Left lung (tissue), 10 donors: ENCODE measurements around the gene PROM1. TPM values are rescaled to one million over a fixed set of nuclear protein-coding genes. Genes with fewer than 3 reads are reported as not detected.
A peak's percentile ranks its signal among the peaks of the same experiment; 100 is the strongest.

Experiments
- ATAC-seq: fragments of 200-7000 bp; cut with Tn5 transposase; one replicate; pipeline ENCODE4 v1.9.1; 2020; ENCODE audit warnings: moderate library complexity
- DNase-seq, 4 donors: peaks; one replicate each; pipeline ENCODE4 v3.0.0-alpha.2; 2013 to 2020
- H3K27ac ChIP-seq, 2 donors: fragments of 200-600 bp; sonication (generic) in 1 of 2; one replicate each; pipeline versions ENCODE4 v1.5.0 to v1.8.0; 2020 to 2021
- H3K27me3 ChIP-seq, 2 donors: fragments of 200-600 bp; sonication (generic) in 1 of 2; one replicate each; pipeline versions ENCODE4 v1.5.0 to v1.8.0; 2020 to 2021
- H3K36me3 ChIP-seq, 2 donors: fragments of 200-600 bp; sonication (generic) in 1 of 2; one replicate each; pipeline versions ENCODE4 v1.5.0 to v1.8.0; 2020 to 2021
- H3K4me1 ChIP-seq, 2 donors: fragments of 200-600 bp; one replicate each; pipeline ENCODE4 v1.8.0; 2021
- H3K4me3 ChIP-seq, 2 donors: fragments of 200-600 bp; sonication (generic) in 1 of 2; one replicate each; pipeline versions ENCODE4 v1.5.0 to v1.8.0; 2020 to 2021; ENCODE audit warnings: mild to moderate bottlenecking in 1 of 2
- H3K9me3 ChIP-seq, 2 donors: fragments of 200-600 bp; sonication (generic) in 1 of 2; one replicate each; pipeline versions ENCODE4 v1.5.0 to v1.8.0; 2020 to 2021
- CTCF ChIP-seq, 2 donors: fragments of 200-600 bp; sonication (generic) in 1 of 2; IDR thresholded peaks; one replicate each; pipeline versions ENCODE4 v1.5.0 to v1.8.0; 2021; ENCODE audit warnings: antibody characterized with exemption in 2 of 2
- intact Hi-C, 2 donors: fragments of 100-400 bp; cut with DNase I; formaldehyde crosslinking; loops; one replicate each; pipeline versions ENCODE4 v1.11.2 to v1.14.2; 2022
- polyA plus RNA-seq, 6 donors: library from polyadenylated mRNA; unstranded; fragments of 120-200 nt; gene quantifications; one replicate each; pipeline ENCODE4 v1.2.1, GENCODE V29; 2013; ENCODE audit not compliant: insufficient read length in 6 of 6
- total RNA-seq, 2 donors: library from RNA; stranded (reverse); fragmentation: NEBNext Ultra II Directional; extraction: Animal tissue kit (Norgen Biotek cat#: 25700); gene quantifications; one replicate each; pipeline ENCODE4 v1.2.1, GENCODE V29; 2021
- donor health status: DM: no; HTN: yes; CAD: no.
- donor health status: DM: no; HTN: no; CAD: no.

The PROM1 gene
- total and polyA plus RNA-seq, 8 donors, result 11.2 to 37.1 (median 25.2) TPM; not detected in 1

GRCh38 chr4:15928883-15929282 is 154.9 kb downstream of the PROM1 start:
- Histone ChIP-seq H3K27ac (no peak overlapping the region), H3K27me3 (peaks cover 3 to 10% of the 10 kb centered on the region in 2 donors), H3K4me3 (no peak overlapping the region), H3K36me3 (no peaks in the 10 kb centered on the region), H3K4me1 (no peaks in the 10 kb centered on the region), H3K9me3 (no peaks in the 10 kb centered on the region)
- intact Hi-C loops, result no loop called here
- no peak for TF ChIP-seq CTCF (IDR thresholded peaks at IDR 0.05)
- ATAC-seq, result no peak
- DNase-seq, result no peak

- no peaks in the 10 kb centered on the region for H3K4me1 ChIP-seq
- H3K36me3 ChIP-seq, result no peaks in the 10 kb centered on the region
- TF ChIP-seq CTCF (IDR thresholded peaks at IDR 0.05), result no peak
- no peak overlapping the region for H3K4me3 ChIP-seq
- intact Hi-C loops, result no loop called here
- no peaks in the 10 kb centered on the region for H3K9me3 ChIP-seq
- H3K27me3 ChIP-seq, result peaks cover 3 to 10% of the 10 kb centered on the region in 2 donors
- DNase-seq, result no peak
- H3K27ac ChIP-seq, result no peak overlapping the region
- ATAC-seq, result no peak
Observed at GRCh38 chr4:15926486-15926885, 157.3 kb downstream of the PROM1 start.

GRCh38 chr4:15925830-15926229 is 158.0 kb downstream of the PROM1 start:
- ATAC-seq (no peak), DNase-seq (no peak)
- Histone ChIP-seq H3K27me3 (peaks cover 0 to 10% of the 10 kb centered on the region in 2 donors), H3K4me1 (no peaks in the 10 kb centered on the region), H3K27ac (no peak overlapping the region), H3K4me3 (no peak overlapping the region), H3K9me3 (no peaks in the 10 kb centered on the region), H3K36me3 (no peaks in the 10 kb centered on the region)
- intact Hi-C loops, result no loop called here
- TF ChIP-seq CTCF (IDR thresholded peaks at IDR 0.05), result no peak

GRCh38 chr4:15921592-15921932 is 162.3 kb downstream of the PROM1 start:
- TF ChIP-seq CTCF (IDR thresholded peaks at IDR 0.05), result no peak
- Histone ChIP-seq H3K27me3 (peaks cover 0 to 5% of the 10 kb centered on the region in 2 donors), H3K36me3 (no peaks in the 10 kb centered on the region), H3K4me3 (no peak overlapping the region), H3K9me3 (no peaks in the 10 kb centered on the region), H3K27ac (no peak overlapping the region), H3K4me1 (no peaks in the 10 kb centered on the region)
- intact Hi-C loops, result no loop called here
- DNase-seq (no peak), ATAC-seq (no peak)

GRCh38 chr4:15920723-15921591 is 162.9 kb downstream of the PROM1 start:
- Histone ChIP-seq H3K4me3 (no peak overlapping the region), H3K9me3 (no peaks in the 10 kb centered on the region), H3K36me3 (no peaks in the 10 kb centered on the region), H3K4me1 (no peaks in the 10 kb centered on the region), H3K27ac (peak overlapping the region in 1 of 2 donors; percentile 50), H3K27me3 (peaks cover 0 to 5% of the 10 kb centered on the region in 2 donors)
- peak in 2 of 4 donors; percentile 70 to 84 for DNase-seq
- peak; percentile 80 for ATAC-seq
- intact Hi-C loops, result no loop called here
- TF ChIP-seq CTCF (IDR thresholded peaks at IDR 0.05), result no peak
